ENCODE data around the gene PRRC2A. TPM values are rescaled to one million over a fixed set of nuclear protein-coding genes. Genes with fewer than 3 reads are reported as not detected.

Gene PRRC2A
- total RNA-seq, 1 experiment from 2014 or later, result 318 TPM

DNA sequence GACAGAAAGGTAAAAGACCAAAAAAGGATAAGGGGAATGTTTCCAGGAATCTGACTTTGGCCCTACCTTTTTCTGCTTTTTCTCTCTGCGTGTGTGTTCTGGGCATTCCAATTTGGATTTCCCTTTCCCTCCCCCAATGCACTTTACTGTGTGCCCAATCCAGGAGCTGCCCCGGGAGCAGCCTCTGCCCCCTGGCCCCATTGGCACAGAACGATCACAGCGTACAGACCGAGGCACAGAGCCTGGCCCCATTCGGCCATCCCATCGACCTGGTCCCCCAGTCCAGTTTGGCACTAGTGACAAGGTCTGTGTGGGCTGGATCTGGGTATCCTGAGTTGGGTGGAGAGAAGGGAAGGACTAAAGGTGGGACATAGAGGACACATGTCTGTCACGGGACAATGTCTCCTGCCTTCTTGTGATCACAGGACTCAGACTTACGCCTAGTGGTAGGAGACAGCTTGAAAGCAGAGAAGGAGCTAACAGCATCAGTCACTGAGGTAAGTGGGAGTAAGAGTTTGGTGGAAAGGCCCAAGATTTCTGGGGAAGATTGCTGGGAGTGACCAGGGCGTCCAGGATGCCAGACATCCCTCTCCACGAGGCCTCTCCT lies 14.6 kb downstream of the PRRC2A start:
- Histone ChIP-seq H3K27me3 (ENCODE audit: control insufficient read depth, insufficient read depth, low read length) (no peaks in the 10 kb centered on the region), H3K4me1 (ENCODE audit: control insufficient read depth, insufficient read depth, low read length) (peaks cover 11% of the 10 kb centered on the region; the same call in 1 of the 2 replicates), H3K36me3 (ENCODE audit: control insufficient read depth, insufficient read depth, low read length) (peaks cover 30% of the 10 kb centered on the region), H3K27ac (ENCODE audit: low read length) (no peak overlapping the region), H3K9me3 (ENCODE audit: control insufficient read depth, insufficient read depth, low read depth, low read length) (no peaks in the 10 kb centered on the region), H3K4me3 (ENCODE audit: low read depth in 2 of 2, low read length in 2 of 2) (no peak overlapping the region)
- CTCF ChIA-PET, result no interaction called here
- in situ Hi-C loops (cut with HindIII; ENCODE audit: low pct_unique_long_range_greater_than_20kb, low sequenced_read_pairs) (no loop called here), intact Hi-C loops (cut with micrococcal nuclease; ENCODE audit: unreplicated experiment) (no loop called here)
- TF ChIP-seq POLR2AphosphoS5 (IDR thresholded peaks at IDR 0.05; ENCODE audit: low read depth, low read length) (no peak), TCF7L2 (IDR thresholded peaks at IDR 0.05; ENCODE audit: low read depth, low read length) (no peak), SIN3A (IDR thresholded peaks at IDR 0.05; ENCODE audit: borderline replicate concordance, insufficient read depth, low read depth, low read length) (no peak)
- TF ChIP-seq, protein P1, sequence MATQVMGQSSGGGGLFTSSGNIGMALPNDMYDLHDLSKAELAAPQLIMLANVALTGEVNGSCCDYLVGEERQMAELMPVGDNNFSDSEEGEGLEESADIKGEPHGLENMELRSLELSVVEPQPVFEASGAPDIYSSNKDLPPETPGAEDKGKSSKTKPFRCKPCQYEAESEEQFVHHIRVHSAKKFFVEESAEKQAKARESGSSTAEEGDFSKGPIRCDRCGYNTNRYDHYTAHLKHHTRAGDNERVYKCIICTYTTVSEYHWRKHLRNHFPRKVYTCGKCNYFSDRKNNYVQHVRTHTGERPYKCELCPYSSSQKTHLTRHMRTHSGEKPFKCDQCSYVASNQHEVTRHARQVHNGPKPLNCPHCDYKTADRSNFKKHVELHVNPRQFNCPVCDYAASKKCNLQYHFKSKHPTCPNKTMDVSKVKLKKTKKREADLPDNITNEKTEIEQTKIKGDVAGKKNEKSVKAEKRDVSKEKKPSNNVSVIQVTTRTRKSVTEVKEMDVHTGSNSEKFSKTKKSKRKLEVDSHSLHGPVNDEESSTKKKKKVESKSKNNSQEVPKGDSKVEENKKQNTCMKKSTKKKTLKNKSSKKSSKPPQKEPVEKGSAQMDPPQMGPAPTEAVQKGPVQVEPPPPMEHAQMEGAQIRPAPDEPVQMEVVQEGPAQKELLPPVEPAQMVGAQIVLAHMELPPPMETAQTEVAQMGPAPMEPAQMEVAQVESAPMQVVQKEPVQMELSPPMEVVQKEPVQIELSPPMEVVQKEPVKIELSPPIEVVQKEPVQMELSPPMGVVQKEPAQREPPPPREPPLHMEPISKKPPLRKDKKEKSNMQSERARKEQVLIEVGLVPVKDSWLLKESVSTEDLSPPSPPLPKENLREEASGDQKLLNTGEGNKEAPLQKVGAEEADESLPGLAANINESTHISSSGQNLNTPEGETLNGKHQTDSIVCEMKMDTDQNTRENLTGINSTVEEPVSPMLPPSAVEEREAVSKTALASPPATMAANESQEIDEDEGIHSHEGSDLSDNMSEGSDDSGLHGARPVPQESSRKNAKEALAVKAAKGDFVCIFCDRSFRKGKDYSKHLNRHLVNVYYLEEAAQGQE (IDR thresholded peaks at IDR 0.05; ENCODE audit: insufficient read depth in 1 of 2, low read depth in 2 of 2, low read length in 1 of 2), result no peak
- TF ChIP-seq, protein P2, sequence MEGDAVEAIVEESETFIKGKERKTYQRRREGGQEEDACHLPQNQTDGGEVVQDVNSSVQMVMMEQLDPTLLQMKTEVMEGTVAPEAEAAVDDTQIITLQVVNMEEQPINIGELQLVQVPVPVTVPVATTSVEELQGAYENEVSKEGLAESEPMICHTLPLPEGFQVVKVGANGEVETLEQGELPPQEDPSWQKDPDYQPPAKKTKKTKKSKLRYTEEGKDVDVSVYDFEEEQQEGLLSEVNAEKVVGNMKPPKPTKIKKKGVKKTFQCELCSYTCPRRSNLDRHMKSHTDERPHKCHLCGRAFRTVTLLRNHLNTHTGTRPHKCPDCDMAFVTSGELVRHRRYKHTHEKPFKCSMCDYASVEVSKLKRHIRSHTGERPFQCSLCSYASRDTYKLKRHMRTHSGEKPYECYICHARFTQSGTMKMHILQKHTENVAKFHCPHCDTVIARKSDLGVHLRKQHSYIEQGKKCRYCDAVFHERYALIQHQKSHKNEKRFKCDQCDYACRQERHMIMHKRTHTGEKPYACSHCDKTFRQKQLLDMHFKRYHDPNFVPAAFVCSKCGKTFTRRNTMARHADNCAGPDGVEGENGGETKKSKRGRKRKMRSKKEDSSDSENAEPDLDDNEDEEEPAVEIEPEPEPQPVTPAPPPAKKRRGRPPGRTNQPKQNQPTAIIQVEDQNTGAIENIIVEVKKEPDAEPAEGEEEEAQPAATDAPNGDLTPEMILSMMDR (IDR thresholded peaks at IDR 0.05), result no peak
- BruUV-seq (replicated peaks), result no TSS peak
- no peak for DNase-seq (ENCODE audit: low read depth, low spot score)
- POLR2A ChIA-PET, result no interaction called here
- ATAC-seq, result no peak

DNA sequence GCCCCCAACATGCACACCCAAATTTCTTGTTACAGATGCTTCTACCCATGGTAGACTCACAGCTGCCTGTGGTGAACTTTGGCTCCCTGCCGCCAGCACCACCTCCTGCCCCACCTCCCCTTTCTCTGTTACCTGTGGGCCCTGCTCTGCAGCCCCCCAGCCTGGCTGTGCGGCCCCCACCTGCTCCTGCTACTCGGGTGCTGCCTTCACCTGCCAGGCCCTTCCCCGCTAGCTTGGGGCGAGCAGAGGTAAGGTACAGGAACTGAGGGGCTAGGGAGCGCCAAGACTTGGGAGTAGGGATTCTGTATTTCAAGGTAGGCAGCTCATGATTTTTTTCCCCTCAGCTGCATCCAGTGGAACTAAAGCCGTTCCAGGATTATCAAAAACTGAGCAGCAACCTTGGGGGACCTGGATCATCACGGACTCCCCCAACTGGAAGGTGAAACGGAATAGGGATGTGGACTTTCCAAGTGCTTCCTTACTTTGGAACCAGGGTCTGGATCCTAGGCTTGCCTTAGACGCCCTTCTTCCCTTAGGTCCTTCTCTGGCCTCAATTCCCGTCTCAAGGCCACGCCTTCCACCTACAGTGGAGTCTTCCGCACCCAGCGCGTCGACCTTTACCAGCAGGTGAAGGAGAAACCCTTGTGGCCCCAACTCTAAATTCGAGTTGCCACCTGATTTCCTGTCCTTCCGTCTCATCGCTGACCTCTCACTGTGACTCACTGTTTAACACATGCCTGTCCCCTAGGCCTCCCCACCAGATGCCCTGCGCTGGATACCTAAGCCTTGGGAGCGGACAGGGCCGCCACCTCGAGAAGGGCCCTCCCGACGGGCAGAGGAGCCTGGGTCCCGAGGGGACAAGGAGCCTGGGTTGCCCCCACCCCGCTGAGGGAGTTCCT lies 16.4 kb downstream of the PRRC2A start:
- in situ Hi-C loops (cut with HindIII; ENCODE audit: low pct_unique_long_range_greater_than_20kb, low sequenced_read_pairs), result no loop called here
- BruUV-seq (replicated peaks), result no TSS peak
- POLR2A ChIA-PET, result no interaction called here
- no peak overlapping the region for H3K27ac ChIP-seq (ENCODE audit: low read length)
- peaks cover 11% of the 10 kb centered on the region; the same call in 1 of the 2 replicates for H3K4me1 ChIP-seq (ENCODE audit: control insufficient read depth, insufficient read depth, low read length)
- no peaks in the 10 kb centered on the region for H3K27me3 ChIP-seq (ENCODE audit: control insufficient read depth, insufficient read depth, low read length)
- no peak for DNase-seq (ENCODE audit: low read depth, low spot score)
- H3K9me3 ChIP-seq (ENCODE audit: control insufficient read depth, insufficient read depth, low read depth, low read length), result no peaks in the 10 kb centered on the region
- CTCF ChIA-PET, result no interaction called here
- TF ChIP-seq, protein P1 (IDR thresholded peaks at IDR 0.05; ENCODE audit: insufficient read depth in 1 of 2, low read depth in 2 of 2, low read length in 1 of 2), result no peak
- TF ChIP-seq SIN3A (IDR thresholded peaks at IDR 0.05; ENCODE audit: borderline replicate concordance, insufficient read depth, low read depth, low read length) (no peak), TCF7L2 (IDR thresholded peaks at IDR 0.05; ENCODE audit: low read depth, low read length) (no peak), POLR2AphosphoS5 (IDR thresholded peaks at IDR 0.05; ENCODE audit: low read depth, low read length) (no peak)
- TF ChIP-seq, protein P2 (IDR thresholded peaks at IDR 0.05), result no peak
- intact Hi-C loops (cut with micrococcal nuclease; ENCODE audit: unreplicated experiment), result no loop called here
- ATAC-seq, result no peak
- H3K4me3 ChIP-seq (ENCODE audit: low read depth in 2 of 2, low read length in 2 of 2), result no peak overlapping the region
- H3K36me3 ChIP-seq (ENCODE audit: control insufficient read depth, insufficient read depth, low read length), result peaks cover 28% of the 10 kb centered on the region

Measured in Panc1 (cell line).